Stomach (tissue), 4 donors: ENCODE data around the gene CTDSPL.

Source experiments
- POLR2AphosphoS5 ChIP-seq, 3 donors: sonication (generic); formaldehyde crosslinking; IDR thresholded peaks; one replicate each; pipeline ENCODE4 v1.6.1; 2016; ENCODE audit warnings: antibody characterized with exemption in 3 of 3
- TF ChIP-seq, protein P1 (sequence below), 7 experiments: fragments of 450-650 bp in 4 of 7; fragments of 200-600 bp in 3 of 7; sonication (generic) in 3 of 7; IDR thresholded peaks; one replicate each; pipeline ENCODE4 v1.5.1; 2016 to 2019; ENCODE audit warnings: antibody characterized with exemption in 7 of 7, control low read depth in 2 of 7, mild to moderate bottlenecking in 1 of 7

DNA sequence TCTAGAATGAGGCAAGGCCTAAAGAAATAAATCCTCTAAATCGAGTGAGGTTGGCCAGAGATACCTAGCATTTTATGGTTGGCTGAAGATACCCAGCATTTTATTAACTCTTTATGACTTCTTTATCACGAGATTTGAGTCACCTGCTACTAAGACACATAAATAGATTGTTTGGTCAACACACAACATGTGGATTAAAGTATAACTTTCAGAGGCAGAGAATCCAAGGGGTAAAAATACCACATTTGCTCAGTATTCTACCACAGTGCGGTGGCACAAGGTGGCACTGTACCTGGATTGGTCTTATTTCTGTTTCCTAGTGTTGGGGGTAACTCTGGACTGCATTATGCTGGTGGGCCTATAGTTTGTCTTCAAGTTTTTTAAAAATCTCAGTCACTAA is 102.0 kb downstream of the CTDSPL start:
- TF ChIP-seq, protein P1, sequence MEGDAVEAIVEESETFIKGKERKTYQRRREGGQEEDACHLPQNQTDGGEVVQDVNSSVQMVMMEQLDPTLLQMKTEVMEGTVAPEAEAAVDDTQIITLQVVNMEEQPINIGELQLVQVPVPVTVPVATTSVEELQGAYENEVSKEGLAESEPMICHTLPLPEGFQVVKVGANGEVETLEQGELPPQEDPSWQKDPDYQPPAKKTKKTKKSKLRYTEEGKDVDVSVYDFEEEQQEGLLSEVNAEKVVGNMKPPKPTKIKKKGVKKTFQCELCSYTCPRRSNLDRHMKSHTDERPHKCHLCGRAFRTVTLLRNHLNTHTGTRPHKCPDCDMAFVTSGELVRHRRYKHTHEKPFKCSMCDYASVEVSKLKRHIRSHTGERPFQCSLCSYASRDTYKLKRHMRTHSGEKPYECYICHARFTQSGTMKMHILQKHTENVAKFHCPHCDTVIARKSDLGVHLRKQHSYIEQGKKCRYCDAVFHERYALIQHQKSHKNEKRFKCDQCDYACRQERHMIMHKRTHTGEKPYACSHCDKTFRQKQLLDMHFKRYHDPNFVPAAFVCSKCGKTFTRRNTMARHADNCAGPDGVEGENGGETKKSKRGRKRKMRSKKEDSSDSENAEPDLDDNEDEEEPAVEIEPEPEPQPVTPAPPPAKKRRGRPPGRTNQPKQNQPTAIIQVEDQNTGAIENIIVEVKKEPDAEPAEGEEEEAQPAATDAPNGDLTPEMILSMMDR (IDR thresholded peaks at IDR 0.05) = no peak
- TF ChIP-seq POLR2AphosphoS5 (IDR thresholded peaks at IDR 0.05) = no peak
